Measurements from ENCODE around the gene LUZP2.

The LUZP2 gene

GRCh38 chr11:24714601-24715000 is 217.7 kb downstream of the LUZP2 start:
- no peaks in the 10 kb centered on the region for H3K27me3 ChIP-seq (ENCODE audit: low read length)
- no peak overlapping the region for H3K4me3 ChIP-seq (ENCODE audit: insufficient read depth, low read length, poor library complexity, severe bottlenecking)
- no peaks in the 10 kb centered on the region for H3K36me3 ChIP-seq (ENCODE audit: low read length)
- H3F3A ChIP-seq (ENCODE audit: insufficient read depth) = no peaks in the 10 kb centered on the region
- no peaks in the 10 kb centered on the region for H3K9me2 ChIP-seq (replicated peaks; ENCODE audit: insufficient read depth, low read length)
- no peak overlapping the region for H3K9ac ChIP-seq (ENCODE audit: low read length)
- no peak overlapping the region for H3K27ac ChIP-seq (ENCODE audit: low read depth, low read length)
- H3K79me2 ChIP-seq (ENCODE audit: insufficient read depth, low read length) = no peaks in the 10 kb centered on the region
- no peak overlapping the region for H2AFZ ChIP-seq (ENCODE audit: low read depth, low read length, severe bottlenecking)
- no peaks in the 10 kb centered on the region for H4K20me1 ChIP-seq (ENCODE audit: low read depth, low read length)
- no peak overlapping the region for H3K4me2 ChIP-seq (ENCODE audit: low read depth, low read length, poor library complexity, severe bottlenecking)
- TF ChIP-seq CTCF (IDR thresholded peaks at IDR 0.05; ENCODE audit: insufficient read depth, low read length, poor library complexity, severe bottlenecking) (no peak), EZH2phosphoT487 (conservative IDR thresholded peaks at IDR 0.05; ENCODE audit: low read length) (no peak)
- H3K9me3 ChIP-seq (ENCODE audit: insufficient read depth, low read length) = no peaks in the 10 kb centered on the region

GRCh38 chr11:24716403-24716802 is 219.6 kb downstream of the LUZP2 start:
- TF ChIP-seq CTCF (IDR thresholded peaks at IDR 0.05; ENCODE audit: insufficient read depth, low read length, poor library complexity, severe bottlenecking) = no peak
- TF ChIP-seq EZH2phosphoT487 (conservative IDR thresholded peaks at IDR 0.05; ENCODE audit: low read length) = no peak
- Histone ChIP-seq H3K9me2 (replicated peaks; ENCODE audit: insufficient read depth, low read length) (no peaks in the 10 kb centered on the region), H3F3A (ENCODE audit: insufficient read depth) (no peaks in the 10 kb centered on the region), H3K4me2 (ENCODE audit: low read depth, low read length, poor library complexity, severe bottlenecking) (no peak overlapping the region), H4K20me1 (ENCODE audit: low read depth, low read length) (no peaks in the 10 kb centered on the region), H3K27ac (ENCODE audit: low read depth, low read length) (no peak overlapping the region), H3K9ac (ENCODE audit: low read length) (no peak overlapping the region), H3K79me2 (ENCODE audit: insufficient read depth, low read length) (no peaks in the 10 kb centered on the region), H3K4me3 (ENCODE audit: insufficient read depth, low read length, poor library complexity, severe bottlenecking) (no peak overlapping the region), H2AFZ (ENCODE audit: low read depth, low read length, severe bottlenecking) (no peak overlapping the region), H3K9me3 (ENCODE audit: insufficient read depth, low read length) (no peaks in the 10 kb centered on the region), H3K36me3 (ENCODE audit: low read length) (no peaks in the 10 kb centered on the region), H3K27me3 (ENCODE audit: low read length) (no peaks in the 10 kb centered on the region)

- H3F3A ChIP-seq (ENCODE audit: insufficient read depth) = no peaks in the 10 kb centered on the region
- no peaks in the 10 kb centered on the region for H3K9me2 ChIP-seq (replicated peaks; ENCODE audit: insufficient read depth, low read length)
- H3K4me2 ChIP-seq (ENCODE audit: low read depth, low read length, poor library complexity, severe bottlenecking) = no peak overlapping the region
- H3K36me3 ChIP-seq (ENCODE audit: low read length) = no peaks in the 10 kb centered on the region
- H3K27ac ChIP-seq (ENCODE audit: low read depth, low read length) = no peak overlapping the region
- no peaks in the 10 kb centered on the region for H3K27me3 ChIP-seq (ENCODE audit: low read length)
- no peak overlapping the region for H2AFZ ChIP-seq (ENCODE audit: low read depth, low read length, severe bottlenecking)
- H4K20me1 ChIP-seq (ENCODE audit: low read depth, low read length) = no peaks in the 10 kb centered on the region
- H3K79me2 ChIP-seq (ENCODE audit: insufficient read depth, low read length) = no peaks in the 10 kb centered on the region
- TF ChIP-seq CTCF (IDR thresholded peaks at IDR 0.05; ENCODE audit: insufficient read depth, low read length, poor library complexity, severe bottlenecking) (no peak), EZH2phosphoT487 (conservative IDR thresholded peaks at IDR 0.05; ENCODE audit: low read length) (no peak)
- no peaks in the 10 kb centered on the region for H3K9me3 ChIP-seq (ENCODE audit: insufficient read depth, low read length)
- no peak overlapping the region for H3K4me3 ChIP-seq (ENCODE audit: insufficient read depth, low read length, poor library complexity, severe bottlenecking)
- H3K9ac ChIP-seq (ENCODE audit: low read length) = no peak overlapping the region
These were observed 226.4 kb downstream of the LUZP2 start for GRCh38 chr11:24723231-24723630.
